GM18526 (cell line): ENCODE data around the gene TRIM67.

Experiments
- POLR2A ChIP-seq: IDR thresholded peaks from 3 replicates; pipeline ENCODE4 v1.6.1; 2011; ENCODE audit not compliant: insufficient read length; ENCODE audit errors: extremely low read depth

Gene TRIM67

GRCh38 chr1:231192620-231193163, 30.8 kb downstream of the TRIM67 start:
- no peak for TF ChIP-seq POLR2A

DNA sequence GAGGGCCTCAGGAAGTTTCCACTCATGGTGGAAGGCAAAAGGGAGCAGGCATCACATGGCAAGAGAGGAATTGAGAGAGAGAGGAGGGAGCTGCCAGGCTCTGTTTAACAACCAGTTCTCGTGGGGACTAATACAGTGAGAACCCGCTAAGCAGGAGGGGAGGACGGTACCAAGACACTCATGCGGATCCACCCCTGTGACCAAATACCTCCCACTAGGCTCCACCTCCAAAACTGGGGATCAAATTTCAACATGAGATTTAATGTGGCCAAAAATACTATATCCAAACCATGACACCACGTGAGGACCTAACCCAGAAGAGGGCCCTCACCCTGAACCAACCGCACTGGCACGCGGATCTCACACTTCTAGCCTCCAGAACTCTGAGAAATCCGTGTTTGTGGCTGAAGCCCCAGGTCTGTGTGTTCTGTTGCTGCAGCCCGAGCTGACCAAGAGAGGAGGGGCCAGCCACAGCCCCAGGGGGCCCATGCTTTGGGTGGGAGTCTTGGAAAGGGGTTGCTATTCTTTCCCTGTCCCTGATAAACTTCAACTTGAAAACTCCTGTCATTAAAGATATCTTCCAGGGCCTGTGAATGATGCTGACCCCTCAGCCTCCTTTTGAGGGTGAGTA, 32.0 kb downstream of the TRIM67 start:
- no peak for TF ChIP-seq POLR2A

DNA sequence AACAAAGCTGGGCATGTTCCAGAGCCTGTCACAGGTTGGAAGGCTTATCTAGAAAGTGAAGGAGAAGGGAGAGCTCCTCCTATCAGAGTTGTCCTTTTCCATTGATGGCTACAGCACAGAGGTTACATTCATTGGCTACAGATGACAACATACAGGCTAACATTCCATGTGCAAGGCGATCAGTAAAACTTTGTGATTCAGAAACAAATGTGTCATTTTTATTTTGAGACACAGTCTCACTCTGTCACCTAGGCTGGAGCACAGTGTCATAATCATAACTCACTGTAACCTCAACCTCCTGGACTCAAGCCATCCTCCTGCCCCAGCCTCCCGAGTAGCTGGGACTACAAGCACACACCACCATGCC, 32.6 kb downstream of the TRIM67 start:
- TF ChIP-seq POLR2A, result no peak

DNA sequence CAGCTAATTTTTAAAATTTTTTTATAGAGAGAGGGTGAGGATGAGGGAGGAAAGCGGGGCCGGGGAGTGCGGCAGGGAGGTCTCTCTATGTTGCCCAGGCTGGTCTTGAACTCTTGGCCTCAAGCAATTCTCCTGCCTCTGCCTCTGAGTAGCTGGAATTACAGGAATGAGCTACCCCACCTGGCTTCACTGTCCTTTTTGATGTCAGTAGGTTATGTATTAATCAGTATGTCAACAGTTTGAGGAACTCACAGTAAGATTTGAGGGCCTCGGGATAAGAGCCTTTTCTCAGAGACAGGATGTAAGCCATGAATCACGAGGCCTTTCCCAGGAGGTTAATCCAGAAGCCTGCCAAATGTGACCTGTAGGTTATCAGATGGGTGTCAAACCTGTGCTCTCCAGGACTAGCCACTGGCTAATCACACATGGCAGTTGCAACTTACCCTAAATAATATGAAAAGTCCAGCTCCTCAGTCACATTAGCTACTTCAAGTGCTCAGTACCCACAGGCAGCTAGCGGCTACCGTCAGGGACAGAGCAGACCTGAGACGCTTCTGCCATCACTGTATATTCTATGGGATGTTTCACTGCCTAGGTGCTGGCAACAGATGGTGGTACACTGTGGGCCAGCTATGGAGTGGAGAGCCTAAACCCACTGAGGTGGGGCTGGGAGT, 33.1 kb downstream of the TRIM67 start:
- TF ChIP-seq POLR2A, result no peak

GRCh38 chr1:231196307-231196706, 34.4 kb downstream of the TRIM67 start:
- TF ChIP-seq POLR2A, result no peak

DNA sequence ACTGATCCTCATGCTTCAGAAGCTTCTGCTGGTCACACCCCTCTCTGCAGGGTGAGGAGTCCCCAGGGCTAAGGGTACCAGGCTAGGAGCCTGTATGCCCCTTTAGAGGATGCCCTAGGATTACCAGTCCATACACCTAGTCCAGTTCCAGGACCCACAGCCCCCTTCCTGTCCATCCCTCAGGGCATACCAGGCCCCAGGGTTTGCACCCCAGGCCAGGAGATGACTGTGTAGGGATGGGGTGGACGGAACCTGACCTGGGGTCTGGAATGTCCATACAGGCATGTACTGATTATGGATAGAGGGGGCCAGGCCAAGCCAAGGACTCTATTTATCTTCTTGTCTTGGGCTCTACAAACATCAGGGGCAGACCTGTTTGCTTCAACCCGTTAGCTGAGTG, 34.9 kb downstream of the TRIM67 start:
- no peak for TF ChIP-seq POLR2A

DNA sequence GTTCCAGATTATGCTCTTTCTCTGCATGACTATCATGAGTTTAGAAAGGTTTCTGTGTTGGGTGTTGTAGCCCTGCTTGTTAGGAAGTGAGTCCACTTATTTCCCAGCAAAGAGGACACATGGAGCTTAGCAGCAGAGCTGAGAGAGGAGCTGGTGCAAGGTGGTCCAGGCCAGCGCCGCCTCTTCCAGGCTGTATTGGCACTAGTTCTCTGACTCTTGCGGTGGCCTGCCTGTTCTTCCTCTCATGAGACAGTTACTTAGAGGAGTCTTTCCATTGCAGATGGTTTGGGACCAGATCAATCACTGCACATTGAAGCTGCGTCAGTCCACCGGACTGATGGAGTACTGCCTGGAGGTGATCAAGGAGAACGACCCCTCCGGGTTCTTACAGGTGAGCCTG, 38.0 kb downstream of the TRIM67 start:
- no peak for TF ChIP-seq POLR2A

GRCh38 chr1:231200388-231201031, 38.7 kb downstream of the TRIM67 start:
- no peak for TF ChIP-seq POLR2A

- TF ChIP-seq POLR2A, result no peak
Observed at GRCh38 chr1:231201375-231201978, 39.6 kb downstream of the TRIM67 start.

GRCh38 chr1:231201979-231202633, 40.2 kb downstream of the TRIM67 start:
- no peak for TF ChIP-seq POLR2A

- TF ChIP-seq POLR2A, result no peak
Observed at GRCh38 chr1:231203259-231204057, 41.6 kb downstream of the TRIM67 start.

DNA sequence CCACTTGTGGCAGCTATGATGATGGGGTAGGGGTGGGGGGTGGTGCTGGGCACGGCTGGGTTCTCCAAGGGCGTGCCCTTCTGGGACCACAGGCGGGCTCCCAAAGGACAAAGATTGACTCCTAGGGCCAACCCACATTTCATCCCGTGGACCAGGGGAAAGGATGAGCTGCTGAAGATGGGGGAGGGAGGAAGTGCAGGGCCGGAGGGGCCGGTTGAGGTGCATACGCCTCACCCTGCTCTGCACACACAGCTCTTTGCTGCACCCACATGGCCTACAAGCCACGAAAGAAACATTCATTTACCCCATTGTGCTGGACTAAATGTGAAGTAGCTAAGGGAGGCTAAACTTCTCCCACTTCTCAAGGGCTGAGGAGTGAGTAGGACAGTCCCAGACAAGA, 45.0 kb downstream of the TRIM67 start:
- TF ChIP-seq POLR2A, result no peak

DNA sequence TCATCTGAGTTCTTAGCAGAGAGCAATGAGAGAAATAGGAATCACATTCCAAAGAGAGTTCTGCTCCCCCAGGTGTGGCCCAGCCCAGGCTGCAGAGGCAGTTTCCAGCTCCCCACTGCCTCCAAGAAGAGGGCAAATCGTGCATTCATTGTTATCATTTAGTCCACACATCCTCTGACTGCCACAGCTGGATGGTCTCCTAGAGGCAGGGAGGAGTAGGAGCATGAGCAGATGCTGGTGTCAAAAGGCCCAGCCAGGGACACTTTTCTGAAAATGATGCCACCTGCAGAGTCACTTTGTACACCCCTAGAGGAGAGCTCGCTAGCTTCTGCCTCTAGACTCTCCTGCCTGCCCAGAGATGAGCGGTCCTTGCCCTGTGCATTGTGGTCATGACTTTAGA, 45.6 kb downstream of the TRIM67 start:
- TF ChIP-seq POLR2A, result no peak

- TF ChIP-seq POLR2A, result no peak
Observed at GRCh38 chr1:231208980-231209379, 47.1 kb downstream of the TRIM67 start.

DNA sequence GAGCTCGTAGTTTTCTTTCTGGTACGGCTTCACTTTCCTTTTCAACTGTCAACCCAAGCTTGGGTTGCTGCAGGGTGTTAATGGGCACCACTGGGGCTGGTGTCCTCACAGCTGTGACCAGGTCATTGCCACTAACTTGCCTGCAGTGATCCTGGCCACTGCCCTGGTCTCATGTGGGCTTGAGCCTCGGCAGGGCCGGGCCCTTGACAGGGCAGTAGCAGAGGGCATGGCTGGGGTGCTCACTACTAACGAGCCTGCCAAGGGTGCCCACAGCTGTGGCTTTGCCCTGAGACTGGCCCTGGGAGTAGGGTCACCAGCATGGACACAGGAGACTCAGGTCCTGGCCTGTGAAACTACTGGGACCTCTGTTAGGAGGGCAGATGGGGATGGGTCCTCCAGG, 47.7 kb downstream of the TRIM67 start:
- TF ChIP-seq POLR2A, result no peak
